ENCODE measurements around the gene SMG9. TPM values are rescaled to one million over a fixed set of nuclear protein-coding genes. Genes with fewer than 3 reads are reported as not detected.

Gene SMG9
- total RNA-seq, 1 experiment from 2014 or later = 52.2 TPM

DNA sequence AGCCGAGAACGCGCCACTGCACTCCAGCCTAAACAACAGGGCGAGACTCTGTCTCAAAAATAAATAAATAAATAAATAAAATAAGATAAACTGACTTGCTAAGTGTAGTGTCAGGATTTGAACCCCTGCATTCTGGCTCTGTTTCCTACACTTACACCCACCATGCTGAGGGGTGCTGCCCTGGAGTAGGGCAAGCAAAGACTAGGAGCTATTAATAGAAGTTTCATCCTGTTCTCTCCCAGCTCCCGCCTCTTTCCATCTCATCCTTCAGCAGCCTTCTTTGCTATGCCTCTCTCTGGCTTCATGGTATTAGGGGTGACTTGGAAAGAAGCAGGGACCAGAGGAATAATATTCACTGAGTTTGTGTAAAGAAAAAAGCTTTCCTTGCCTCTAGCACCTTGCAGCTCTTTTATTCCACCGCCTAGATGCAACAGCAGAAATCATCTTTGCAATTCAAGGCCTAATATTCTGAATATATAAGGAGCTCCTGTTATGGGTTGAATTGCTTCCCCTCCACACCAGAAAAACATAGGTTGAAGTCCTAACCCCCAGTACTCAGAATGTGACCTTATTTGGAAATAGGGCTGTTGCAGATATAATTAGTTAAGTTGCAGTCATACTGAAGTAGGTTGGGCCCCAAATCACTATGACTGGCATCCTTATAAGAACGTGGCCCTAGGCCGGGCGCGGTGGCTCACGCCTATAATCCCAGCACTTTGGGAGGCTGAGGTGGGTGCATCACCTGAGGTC is 76.1 kb downstream of the SMG9 start:
- H3K4me3 Mint-ChIP-seq = no peak overlapping the region
- H3K36me3 Mint-ChIP-seq (ENCODE audit: insufficient read depth in 1 of 3, low read depth in 3 of 3) = no peaks in the 10 kb centered on the region

More for the DNA sequence above, 76.1 kb downstream of the SMG9 start:
- no CpG with 5 or more reads among the region's 11 CpGs for WGBS (ENCODE audit: extremely low coverage, insufficient read length, low lambda C conversion rate)
- Histone ChIP-seq H4K20me1 (ENCODE audit: control insufficient read depth, insufficient read depth, insufficient read length) (no peaks in the 10 kb centered on the region), H3K79me2 (ENCODE audit: insufficient read depth, low read length) (no peaks in the 10 kb centered on the region), H3T11ph (ENCODE audit: low read length) (no peak overlapping the region), H2BK5ac (ENCODE audit: insufficient read length, low read length) (no peak overlapping the region), H3K27ac (ENCODE audit: insufficient read length, low read depth, low read length) (no peak overlapping the region), H3K79me1 (ENCODE audit: insufficient read depth, low read depth, low read length, poor library complexity, severe bottlenecking) (no peaks in the 10 kb centered on the region), H2BK20ac (ENCODE audit: low read depth, low read length, poor library complexity, severe bottlenecking) (no peak overlapping the region), H2AK5ac (ENCODE audit: insufficient read length, low read length) (no peak overlapping the region), H3K9me3 (ENCODE audit: control insufficient read depth, low read depth, low read length) (no peaks in the 10 kb centered on the region), H3K4me2 (ENCODE audit: insufficient read depth, insufficient read length, low read length) (no peak overlapping the region), H2BK12ac (ENCODE audit: insufficient read length, low read depth, low read length) (no peak overlapping the region), H2BK120ac (ENCODE audit: low read depth, low read length, poor library complexity, severe bottlenecking) (no peak overlapping the region), H3K27me3 (ENCODE audit: insufficient read depth, low read length) (no peaks in the 10 kb centered on the region), H3K4me1 (ENCODE audit: insufficient read depth, low read length) (no peaks in the 10 kb centered on the region), H3K18ac (ENCODE audit: insufficient read length, low read depth, low read length) (no peak overlapping the region), H4K91ac (ENCODE audit: insufficient read length, low read depth, low read length) (no peak overlapping the region), H4K8ac (replicated peaks; ENCODE audit: insufficient read length, low read depth, low read length) (no peak overlapping the region), H3K23me2 (ENCODE audit: insufficient read length, low read depth, low read length, poor library complexity, severe bottlenecking) (no peaks in the 10 kb centered on the region), H3K14ac (ENCODE audit: insufficient read depth, low read length) (no peak overlapping the region), H3K4ac (ENCODE audit: low read depth, low read length) (no peak overlapping the region), H4K5ac (ENCODE audit: insufficient read length, low read depth, low read length) (no peak overlapping the region), H2AFZ (ENCODE audit: low read length) (no peak overlapping the region), H3K9ac (ENCODE audit: extremely low read depth, insufficient read length, low read length) (no peak overlapping the region), H2BK15ac (ENCODE audit: low read depth, low read length) (no peak overlapping the region), H3K56ac (ENCODE audit: insufficient read length, low read depth, low read length) (no peak overlapping the region), H3K23ac (ENCODE audit: insufficient read length, low read depth, low read length) (no peak overlapping the region)
- Mint-ChIP-seq H3K4me1 (peaks cover 9 to 16% of the 10 kb centered on the region in 2 experiments), H3K27me3 (ENCODE audit: low read depth) (peaks cover 9% of the 10 kb centered on the region), H3K27ac (no peak overlapping the region; a peak in 2 of 7 replicates), H3K9me3 (no peaks in the 10 kb centered on the region)
- no peak for DNase-seq
- TF ChIP-seq, protein P1, sequence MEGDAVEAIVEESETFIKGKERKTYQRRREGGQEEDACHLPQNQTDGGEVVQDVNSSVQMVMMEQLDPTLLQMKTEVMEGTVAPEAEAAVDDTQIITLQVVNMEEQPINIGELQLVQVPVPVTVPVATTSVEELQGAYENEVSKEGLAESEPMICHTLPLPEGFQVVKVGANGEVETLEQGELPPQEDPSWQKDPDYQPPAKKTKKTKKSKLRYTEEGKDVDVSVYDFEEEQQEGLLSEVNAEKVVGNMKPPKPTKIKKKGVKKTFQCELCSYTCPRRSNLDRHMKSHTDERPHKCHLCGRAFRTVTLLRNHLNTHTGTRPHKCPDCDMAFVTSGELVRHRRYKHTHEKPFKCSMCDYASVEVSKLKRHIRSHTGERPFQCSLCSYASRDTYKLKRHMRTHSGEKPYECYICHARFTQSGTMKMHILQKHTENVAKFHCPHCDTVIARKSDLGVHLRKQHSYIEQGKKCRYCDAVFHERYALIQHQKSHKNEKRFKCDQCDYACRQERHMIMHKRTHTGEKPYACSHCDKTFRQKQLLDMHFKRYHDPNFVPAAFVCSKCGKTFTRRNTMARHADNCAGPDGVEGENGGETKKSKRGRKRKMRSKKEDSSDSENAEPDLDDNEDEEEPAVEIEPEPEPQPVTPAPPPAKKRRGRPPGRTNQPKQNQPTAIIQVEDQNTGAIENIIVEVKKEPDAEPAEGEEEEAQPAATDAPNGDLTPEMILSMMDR (conservative IDR thresholded peaks at IDR 0.05) = no peak

Other genes starting within 250 kb of the SMG9 start
- gene ETHE1, start 227.8 kb downstream of the SMG9 start, total RNA-seq (2021) = 18.8 and 20.4 TPM in 2 replicates
- gene ZNF575, start 221.8 kb downstream of the SMG9 start, total RNA-seq (2021) = not detected in 2 replicates
- 38.0 and 42.8 TPM in 2 replicates for gene XRCC1, start 179.4 kb downstream of the SMG9 start, total RNA-seq (2021)
- gene PINLYP, start 179.2 kb downstream of the SMG9 start, total RNA-seq (2021) = 11.4 and 11.9 TPM in 2 replicates
- 24.1 and 25.4 TPM in 2 replicates for gene IRGQ, start 158.8 kb downstream of the SMG9 start, total RNA-seq (2021)
- 16.3 and 19.7 TPM in 2 replicates for gene ZNF576, start 158.4 kb downstream of the SMG9 start, total RNA-seq (2021)
- gene SRRM5, start 142.9 kb downstream of the SMG9 start, total RNA-seq (2021) = 0.44 and 0.70 TPM in 2 replicates
- 30.3 and 31.3 TPM in 2 replicates for gene ZNF428, start 135.3 kb downstream of the SMG9 start, total RNA-seq (2021)
- 10.2 and 12.5 TPM in 2 replicates for gene CADM4, start 115.1 kb downstream of the SMG9 start, total RNA-seq (2021)
- 13.7 and 15.7 TPM in 2 replicates for gene PLAUR, start 84.8 kb downstream of the SMG9 start, total RNA-seq (2021)
- gene IRGC, start 38.9 kb downstream of the SMG9 start, total RNA-seq (2021) = not detected in 2 replicates
- gene KCNN4, start 26.0 kb upstream of the SMG9 start, total RNA-seq (2021) = 0.26 TPM in 1 of 2 replicates, not detected in the other
- gene LYPD5, start 47.5 kb upstream of the SMG9 start, total RNA-seq (2021) = 0.50 TPM in 2 replicates
- 10.4 and 11.6 TPM in 2 replicates for gene ZNF283, start 72.4 kb upstream of the SMG9 start, total RNA-seq (2021)
- gene ZNF404, start 129.0 kb upstream of the SMG9 start, total RNA-seq (2021) = 2.0 and 2.7 TPM in 2 replicates
- 18.4 and 19.8 TPM in 2 replicates for gene ZNF45, start 180.3 kb upstream of the SMG9 start, total RNA-seq (2021)
- 6.4 and 8.0 TPM in 2 replicates for gene ZNF221, start 196.3 kb upstream of the SMG9 start, total RNA-seq (2021)
- 8.1 and 10.1 TPM in 2 replicates for gene ZNF155, start 229.2 kb upstream of the SMG9 start, total RNA-seq (2021)
- 3.1 and 3.5 TPM in 2 replicates for gene ZNF230, start 248.0 kb upstream of the SMG9 start, total RNA-seq (2021)

Data from H9 (cell line).